IPS DF 6.9 (cell line): ENCODE measurements around the gene LY6G5C.

Source experiments
- DNase-seq: peaks from one replicate; pipeline ENCODE4 v3.0.0-alpha.2; 2013; ENCODE audit warnings: low read depth, low spot score
- H3K27ac ChIP-seq: one replicate; pipeline ENCODE4 v1.5.1; 2013; ENCODE audit warnings: low read length, control low read depth
- H3K27me3 ChIP-seq: 2 replicates; pipeline ENCODE4 v1.6.1; 2013; ENCODE audit warnings: mild to moderate bottlenecking, low read length; ENCODE audit not compliant: control insufficient read depth, insufficient read depth
- H3K36me3 ChIP-seq: 2 replicates; pipeline ENCODE4 v1.6.1; 2013; ENCODE audit warnings: low read length; ENCODE audit not compliant: control insufficient read depth, insufficient read depth
- H3K4me1 ChIP-seq: 2 replicates; pipeline ENCODE4 v1.6.1; 2013; ENCODE audit warnings: low read length; ENCODE audit not compliant: control insufficient read depth, insufficient read depth
- H3K4me3 ChIP-seq: 2 replicates; pipeline ENCODE4 v1.5.1; 2013; ENCODE audit warnings: mild to moderate bottlenecking, low read length
- H3K9me3 ChIP-seq: 2 replicates; pipeline ENCODE4 v1.6.1; 2013; ENCODE audit warnings: low read length, inconsistent platforms; ENCODE audit not compliant: control insufficient read depth, insufficient read depth
- WGBS: extraction: QIAGEN DNeasy Blood & Tissue Kit; methylation state at CpG from one replicate; pipeline ENCODE4 v1.1.7; 2013; ENCODE audit warnings: mixed read lengths, missing lambda C conversion rate; ENCODE audit not compliant: insufficient read length, insufficient coverage; 5-methylcytosine and 5-hydroxymethylcytosine counted together

LY6G5C gene

DNA sequence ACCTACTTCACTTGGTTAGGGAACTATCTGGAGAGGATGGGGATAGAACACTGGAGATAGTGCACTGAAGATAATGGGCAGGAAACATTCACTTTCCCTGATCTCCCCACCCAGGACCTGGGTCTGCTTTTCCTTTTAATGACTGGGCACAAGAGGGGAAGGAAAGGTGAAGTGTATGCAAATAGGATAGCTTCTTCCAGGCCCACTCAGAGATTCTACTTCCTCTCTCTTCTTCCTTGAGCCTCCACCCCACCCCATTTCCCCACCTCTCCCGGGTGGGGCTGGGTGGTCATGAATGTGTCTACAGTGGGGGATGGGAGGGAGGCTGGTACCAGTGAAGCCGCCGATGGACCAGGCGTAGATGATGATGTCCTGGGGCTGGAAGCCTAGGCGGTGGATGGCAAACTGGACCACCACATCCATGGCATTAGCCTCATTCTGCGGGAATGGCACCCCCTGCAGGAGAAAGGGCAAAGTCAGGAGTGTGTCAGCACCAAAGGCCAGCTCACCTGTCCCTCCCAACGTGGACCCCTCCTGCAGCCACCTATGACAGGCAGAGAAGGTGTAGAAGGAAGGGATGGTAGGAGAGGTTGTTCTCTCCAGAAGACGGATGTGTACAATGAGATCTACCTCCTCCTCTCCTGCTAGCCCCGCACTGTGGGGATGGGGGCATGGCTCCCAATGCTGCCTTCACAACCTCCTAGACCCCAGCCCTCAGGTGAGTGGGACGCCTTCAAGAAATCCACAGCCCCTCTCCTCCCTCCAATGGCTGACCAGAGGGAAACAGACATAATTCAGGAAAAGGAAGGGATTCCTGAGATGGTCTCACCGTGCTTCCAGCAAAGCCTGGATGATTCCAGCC is 8.6 kb upstream of the LY6G5C start:
- Histone ChIP-seq H3K36me3 (peaks cover 13% of the 10 kb centered on the region), H3K27ac (no peak overlapping the region)
- no CpG with 5 or more reads among the region's 11 CpGs for WGBS

DNA sequence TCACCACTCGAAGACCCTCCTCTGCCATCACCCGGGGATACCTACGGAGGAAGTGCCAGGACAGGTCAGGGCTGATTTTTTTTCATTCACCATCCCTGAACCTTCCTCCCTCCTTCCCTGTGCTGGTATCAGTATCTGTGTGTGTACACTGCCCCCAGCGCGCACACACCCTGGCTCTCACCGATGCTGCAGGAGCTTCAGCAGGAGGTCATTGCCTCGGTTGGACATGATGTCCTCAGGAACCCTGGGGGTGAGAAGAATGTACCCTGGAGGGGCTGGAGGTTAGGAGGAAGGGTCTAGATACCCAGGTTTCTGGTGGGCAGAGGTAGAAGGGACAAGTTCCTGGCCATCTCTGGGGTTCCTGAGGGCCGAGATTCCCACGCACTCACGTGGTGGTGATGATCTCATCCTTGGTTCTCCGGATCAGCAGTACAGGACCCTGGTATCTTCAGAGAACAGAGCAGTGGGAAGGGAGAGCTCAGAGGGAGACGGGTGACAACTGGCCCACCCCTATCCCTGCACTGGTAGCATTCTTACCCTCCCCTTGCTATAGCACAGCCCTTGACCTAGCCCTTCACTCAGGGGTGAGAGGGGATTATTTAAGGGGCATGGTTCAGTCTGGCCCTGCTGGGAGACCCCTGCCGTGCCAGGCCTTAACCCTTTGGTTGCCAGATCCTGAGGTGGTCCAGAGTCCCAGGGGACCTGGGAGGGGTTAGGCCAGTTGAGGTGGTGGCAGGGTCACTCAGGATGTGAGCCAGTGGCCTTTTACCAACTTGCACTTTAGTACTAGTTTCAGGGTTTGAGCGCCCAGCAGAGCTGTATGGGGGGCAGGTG is 7.2 kb upstream of the LY6G5C start:
- no peaks in the 10 kb centered on the region for H3K27me3 ChIP-seq
- H3K4me3 ChIP-seq: no peak overlapping the region
- peaks cover 1% of the 10 kb centered on the region; the same call in 1 of the 2 replicates for H3K4me1 ChIP-seq
- no CpG with 5 or more reads among the region's 14 CpGs for WGBS
- H3K36me3 ChIP-seq: peaks cover 13% of the 10 kb centered on the region
- DNase-seq: no peak
- H3K9me3 ChIP-seq: no peaks in the 10 kb centered on the region
- no peak overlapping the region for H3K27ac ChIP-seq

More for the DNA sequence above, 8.6 kb upstream of the LY6G5C start:
- no peak overlapping the region for H3K4me3 ChIP-seq
- DNase-seq: no peak
- no peaks in the 10 kb centered on the region for H3K4me1 ChIP-seq
- no peaks in the 10 kb centered on the region for H3K9me3 ChIP-seq
- no peaks in the 10 kb centered on the region for H3K27me3 ChIP-seq

DNA sequence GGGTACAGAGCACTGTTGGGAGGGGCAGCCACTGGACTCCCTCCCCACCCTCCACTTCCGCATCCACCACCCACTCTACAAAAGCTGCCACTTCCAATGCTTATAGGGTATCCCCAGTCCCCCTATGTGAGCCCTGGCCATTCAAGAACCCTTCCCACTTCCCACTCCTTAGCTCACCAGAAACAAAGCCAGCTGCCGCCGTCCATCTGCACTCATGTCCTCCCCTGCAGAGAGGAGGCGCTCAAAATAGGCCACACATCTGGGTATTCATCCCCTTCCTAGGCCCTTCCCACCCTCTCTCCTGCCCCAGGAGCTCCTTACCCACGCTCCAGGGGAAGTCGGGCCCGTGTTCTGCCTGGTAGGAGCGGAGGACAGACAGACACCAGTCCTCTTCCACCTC is 6.5 kb upstream of the LY6G5C start:
- DNase-seq: no peak
- H3K27me3 ChIP-seq: no peaks in the 10 kb centered on the region
- no peak overlapping the region for H3K27ac ChIP-seq
- WGBS: no CpG with 5 or more reads among the region's 8 CpGs
- peaks cover 13% of the 10 kb centered on the region for H3K36me3 ChIP-seq
- no peak overlapping the region for H3K4me3 ChIP-seq
- H3K4me1 ChIP-seq: peaks cover 1% of the 10 kb centered on the region; the same call in 1 of the 2 replicates
- H3K9me3 ChIP-seq: no peaks in the 10 kb centered on the region

DNA sequence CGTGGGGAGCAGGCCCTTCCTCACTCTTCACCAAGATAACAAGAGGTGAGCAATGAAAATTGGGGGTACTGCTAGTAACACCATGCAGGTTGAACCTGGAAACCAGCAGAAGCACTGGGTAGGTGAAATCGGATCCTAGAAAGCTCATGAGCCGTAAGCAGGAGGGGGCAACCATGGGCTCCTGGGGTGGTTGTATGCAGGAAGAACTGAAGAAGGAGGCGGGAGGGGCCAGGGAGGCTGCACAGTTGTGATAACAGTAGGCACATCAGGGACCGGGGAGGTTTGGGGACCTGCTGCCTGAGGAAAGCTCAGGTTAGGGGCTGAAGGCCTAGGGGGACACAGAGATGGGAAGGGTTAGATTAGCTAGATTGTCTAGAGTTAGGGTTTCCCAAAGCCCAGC is 5.6 kb upstream of the LY6G5C start:
- peaks cover 1% of the 10 kb centered on the region; the same call in 1 of the 2 replicates for H3K4me1 ChIP-seq
- no CpG with 5 or more reads among the region's 5 CpGs for WGBS
- peaks cover 1% of the 10 kb centered on the region; the same call in 1 of the 2 replicates for H3K27me3 ChIP-seq
- H3K9me3 ChIP-seq: no peaks in the 10 kb centered on the region
- peaks cover 13% of the 10 kb centered on the region for H3K36me3 ChIP-seq
- DNase-seq: no peak
- H3K27ac ChIP-seq: no peak overlapping the region
- no peak overlapping the region for H3K4me3 ChIP-seq

DNA sequence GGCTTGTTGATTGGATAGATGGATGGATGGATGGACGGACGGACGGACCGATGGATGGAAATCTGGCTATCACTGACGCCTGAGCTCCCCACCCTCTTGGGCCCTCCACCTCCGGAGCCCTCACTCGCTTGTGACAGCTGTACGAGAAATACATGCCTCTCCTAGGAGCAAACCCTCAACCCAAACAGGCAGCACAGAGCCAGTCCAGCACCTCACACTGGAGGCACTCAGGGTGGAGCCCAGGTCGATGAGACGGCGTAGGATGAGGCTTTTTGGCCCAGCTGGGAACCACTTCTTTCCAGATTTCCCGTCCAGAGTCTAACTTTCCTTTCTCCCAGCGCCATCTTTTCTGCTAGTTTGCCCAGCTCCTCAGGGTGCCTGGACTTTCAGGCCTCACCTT is 2.7 kb upstream of the LY6G5C start:
- Histone ChIP-seq H3K4me3 (peak overlapping the region; percentile 16; the same call in 1 of the 2 replicates), H3K27me3 (peaks cover 2% of the 10 kb centered on the region; the same call in 1 of the 2 replicates), H3K36me3 (peaks cover 10% of the 10 kb centered on the region; the same call in 1 of the 2 replicates), H3K4me1 (peaks cover 1% of the 10 kb centered on the region; the same call in 1 of the 2 replicates), H3K9me3 (no peaks in the 10 kb centered on the region), H3K27ac (no peak overlapping the region)
- DNase-seq: no peak
- no CpG with 5 or more reads among the region's 13 CpGs for WGBS

DNA sequence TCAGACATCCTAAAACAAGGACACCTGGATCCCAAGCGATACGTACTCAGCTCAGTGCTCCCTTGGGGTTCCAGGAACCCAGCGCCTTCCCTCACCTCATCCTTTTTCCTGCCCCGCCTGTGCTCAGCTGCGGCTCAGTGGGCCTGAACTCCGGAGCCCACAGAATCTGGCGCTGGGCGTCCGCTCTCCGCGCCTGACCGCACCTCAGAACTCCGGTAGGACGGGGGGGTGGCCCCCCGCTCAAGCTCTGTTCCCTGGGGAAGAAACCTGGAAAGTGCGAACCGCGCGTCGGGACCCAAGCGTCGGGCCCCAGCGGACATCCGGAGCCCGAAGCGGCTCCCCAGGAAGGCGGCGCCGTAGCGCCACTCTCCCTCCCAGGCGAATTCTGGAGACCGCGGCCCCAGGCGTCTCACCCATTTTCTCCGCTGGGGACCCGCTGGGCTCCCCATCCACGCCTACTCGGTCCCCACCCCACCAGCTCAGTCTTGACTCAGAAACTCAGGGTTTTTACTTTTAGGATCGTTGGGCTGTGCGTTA is 336 bp upstream of the LY6G5C start:
- no peaks in the 10 kb centered on the region for H3K36me3 ChIP-seq
- peak overlapping the region; percentile 26; the same call in 1 of the 2 replicates for H3K4me3 ChIP-seq
- peaks cover 1% of the 10 kb centered on the region; the same call in 1 of the 2 replicates for H3K4me1 ChIP-seq
- H3K27ac ChIP-seq: no peak overlapping the region
- H3K27me3 ChIP-seq: peaks cover 2% of the 10 kb centered on the region; the same call in 1 of the 2 replicates
- WGBS: no CpG with 5 or more reads among the region's 40 CpGs
- H3K9me3 ChIP-seq: no peaks in the 10 kb centered on the region
- DNase-seq: no peak

DNA sequence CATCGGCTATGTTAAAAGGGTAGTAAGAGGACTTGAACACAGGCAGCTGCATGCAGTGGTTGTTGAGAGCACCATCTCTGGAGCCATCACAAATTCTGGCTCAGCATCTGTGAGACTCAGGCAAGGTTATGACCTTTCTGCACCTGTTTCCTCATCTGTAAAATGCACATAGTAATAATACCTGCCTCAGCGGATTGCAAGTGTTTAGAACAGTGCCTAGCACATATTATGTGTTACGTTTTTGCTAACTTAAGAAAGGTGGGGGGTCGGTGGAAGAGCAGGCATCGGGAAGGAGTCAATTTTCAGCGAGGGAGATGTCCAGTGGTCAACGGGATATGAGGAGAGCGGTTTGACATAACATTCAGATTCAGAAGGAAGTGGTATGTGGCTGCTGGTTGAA is 2.9 kb downstream of the LY6G5C start:
- Histone ChIP-seq H3K36me3 (no peaks in the 10 kb centered on the region), H3K27me3 (peaks cover 2% of the 10 kb centered on the region; the same call in 1 of the 2 replicates), H3K4me1 (no peaks in the 10 kb centered on the region), H3K9me3 (no peaks in the 10 kb centered on the region), H3K4me3 (no peak overlapping the region), H3K27ac (no peak overlapping the region)
- no CpG with 5 or more reads among the region's 8 CpGs for WGBS
- DNase-seq: no peak

DNA sequence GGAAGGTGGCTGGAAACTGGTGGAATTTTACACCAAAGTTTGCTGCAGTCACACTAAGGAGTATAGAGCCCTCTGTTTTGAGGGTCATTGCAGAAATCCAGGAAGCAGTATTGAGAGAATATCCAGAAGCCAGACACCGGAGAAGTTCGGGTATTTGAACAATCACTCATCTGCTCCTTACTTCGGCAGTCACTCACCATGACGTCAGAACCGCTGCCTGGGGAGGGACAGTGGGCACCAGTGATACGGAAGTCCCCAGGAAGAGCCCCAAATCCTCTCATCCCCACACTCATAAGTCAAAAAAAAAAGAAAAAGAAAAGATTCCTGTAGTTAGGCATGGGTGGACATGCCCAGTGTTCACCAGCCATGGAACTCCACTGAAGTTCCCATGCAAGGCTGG is 4.0 kb downstream of the LY6G5C start:
- Histone ChIP-seq H3K4me3 (no peak overlapping the region), H3K36me3 (peaks cover 3% of the 10 kb centered on the region), H3K4me1 (no peaks in the 10 kb centered on the region), H3K27me3 (peaks cover 2% of the 10 kb centered on the region; the same call in 1 of the 2 replicates), H3K27ac (no peak overlapping the region), H3K9me3 (no peaks in the 10 kb centered on the region)
- no peak for DNase-seq
- no CpG with 5 or more reads among the region's 6 CpGs for WGBS

DNA sequence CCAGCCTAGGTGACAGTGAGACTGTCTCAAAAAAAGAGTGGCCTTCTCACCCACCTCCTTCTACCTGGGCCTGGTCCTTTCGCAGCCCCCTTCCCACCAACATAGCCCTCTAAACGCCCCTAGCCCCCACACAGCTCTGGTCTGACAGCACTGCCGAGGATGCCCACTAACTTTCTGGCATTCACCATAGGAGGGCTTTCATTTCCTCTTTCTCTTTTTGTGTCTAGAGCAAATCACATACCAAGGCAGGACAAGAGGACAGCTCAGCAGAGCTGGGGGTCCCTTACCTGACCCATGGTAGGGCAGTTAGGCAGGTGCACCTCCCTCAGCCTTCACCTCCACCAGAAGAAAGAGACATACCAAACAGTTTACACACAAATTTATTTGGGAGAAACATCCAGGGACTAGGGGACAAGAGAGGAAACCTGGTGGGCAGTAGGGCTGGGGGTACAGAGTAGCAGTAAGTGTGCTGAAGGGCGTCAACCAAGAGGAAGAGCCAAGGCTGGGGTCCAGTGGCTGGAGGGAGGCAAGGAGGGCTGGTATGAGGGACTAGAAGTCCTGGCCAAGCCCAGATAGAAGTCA is 4.5 kb downstream of the LY6G5C start:
- Histone ChIP-seq H3K36me3 (peaks cover 6% of the 10 kb centered on the region), H3K27me3 (0 out of 2 replicates have a peak, but pooled peaks cover under 1% of the 10 kb centered on the region), H3K4me3 (no peak overlapping the region), H3K9me3 (no peaks in the 10 kb centered on the region), H3K27ac (no peak overlapping the region), H3K4me1 (no peaks in the 10 kb centered on the region)
- WGBS: no CpG with 5 or more reads among the region's 4 CpGs
- DNase-seq: no peak

DNA sequence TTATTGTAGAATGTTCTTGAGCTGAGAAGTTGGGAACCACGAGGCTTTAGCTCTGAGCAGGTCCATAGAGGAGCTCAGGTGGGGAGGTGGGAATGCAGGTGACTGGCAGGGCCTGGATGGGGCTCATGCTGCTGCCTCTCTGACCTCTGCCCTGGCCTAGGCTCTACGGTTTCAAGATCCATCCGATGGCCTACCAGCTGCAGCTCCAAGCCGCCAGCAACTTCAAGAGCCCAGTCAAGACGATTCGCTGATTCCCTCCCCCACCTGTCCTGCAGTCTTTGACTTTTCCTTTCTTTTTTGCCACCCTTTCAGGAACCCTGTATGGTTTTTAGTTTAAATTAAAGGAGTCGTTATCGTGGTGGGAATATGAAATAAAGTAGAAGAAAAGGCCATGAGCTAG is 11.2 kb downstream of the LY6G5C start, which contains the start of gene LY6G5B:
Gene LY6G5B, plus strand, starts transcription at position 301 of the 400 bp plus-strand sequence. CDS start 975 bp downstream, outside the sequence.
- H3K36me3 ChIP-seq: peaks cover 35% of the 10 kb centered on the region
- no peaks in the 10 kb centered on the region for H3K27me3 ChIP-seq
- 100% methylated on average over 2 of the region's 8 CpGs for WGBS
- peaks cover 2% of the 10 kb centered on the region; the same call in 1 of the 2 replicates for H3K4me1 ChIP-seq
- no peak within 1 kb of the TSS for H3K27ac ChIP-seq
- H3K9me3 ChIP-seq: no peaks in the 10 kb centered on the region
- H3K4me3 ChIP-seq: no peak within 1 kb of the TSS
- DNase-seq: no peak
